ENCODE measurements around the gene GAGE2A.

GAGE2A gene

GRCh38 chrX:49644991-49645637 is 55.8 kb downstream of the GAGE2A start:
- DNase-seq = no peak
- H3K27ac Mint-ChIP-seq = no peak overlapping the region
- CTCF ChIA-PET = no interaction called here
- H3K9me3 Mint-ChIP-seq = no peaks in the 10 kb centered on the region
- no peaks in the 10 kb centered on the region for H3K4me1 Mint-ChIP-seq
- no peaks in the 10 kb centered on the region for H3K27me3 Mint-ChIP-seq
- H3K4me3 Mint-ChIP-seq = no peak overlapping the region
- no peaks in the 10 kb centered on the region for H3K36me3 Mint-ChIP-seq
